Hematopoietic multipotent progenitor cell treated with erythropoietin and hydrocortisone succinate and interleukin-3 and kit ligand, for 15 days (in vitro differentiated cells): Measurements from ENCODE around the gene GID8.

ENCODE experiments used
- DNase-seq: peaks from one replicate; pipeline ENCODE4 v3.0.0-alpha.2; 2015; ENCODE audit warnings: low spot score

Gene GID8

DNA sequence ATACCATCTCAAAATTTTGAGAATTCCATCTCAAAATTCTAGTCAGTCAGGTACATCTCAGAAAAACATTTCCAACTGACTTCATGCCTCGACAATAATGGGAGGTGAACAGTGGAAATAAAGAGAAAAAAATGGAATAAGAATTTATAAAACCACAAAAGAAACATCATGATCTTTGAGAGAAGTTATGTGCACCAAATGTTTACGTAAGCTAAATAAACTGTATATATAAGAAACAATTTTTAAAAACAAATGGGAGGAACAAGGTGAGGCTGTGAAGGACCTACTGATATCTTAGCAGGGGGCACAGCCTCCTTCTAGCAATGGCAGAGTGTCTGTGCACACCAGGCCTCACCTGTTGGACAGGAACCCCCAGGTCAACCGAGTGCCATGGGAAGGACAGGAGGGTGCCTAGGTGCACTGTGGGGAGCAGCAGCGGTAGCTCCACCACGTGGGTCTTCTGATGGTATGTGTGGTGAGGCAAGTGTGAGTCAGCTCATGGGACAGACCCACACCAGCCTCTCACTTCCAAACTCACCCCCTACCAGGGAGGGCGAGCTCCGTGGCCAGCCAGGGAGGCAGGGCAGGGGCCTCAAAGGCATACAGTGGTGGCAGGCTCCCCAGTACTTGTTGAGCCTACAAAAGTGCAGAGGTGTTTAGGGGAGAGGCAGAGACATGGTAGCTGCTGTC lies 34.9 kb upstream of the GID8 start:
- no peak for DNase-seq

DNA sequence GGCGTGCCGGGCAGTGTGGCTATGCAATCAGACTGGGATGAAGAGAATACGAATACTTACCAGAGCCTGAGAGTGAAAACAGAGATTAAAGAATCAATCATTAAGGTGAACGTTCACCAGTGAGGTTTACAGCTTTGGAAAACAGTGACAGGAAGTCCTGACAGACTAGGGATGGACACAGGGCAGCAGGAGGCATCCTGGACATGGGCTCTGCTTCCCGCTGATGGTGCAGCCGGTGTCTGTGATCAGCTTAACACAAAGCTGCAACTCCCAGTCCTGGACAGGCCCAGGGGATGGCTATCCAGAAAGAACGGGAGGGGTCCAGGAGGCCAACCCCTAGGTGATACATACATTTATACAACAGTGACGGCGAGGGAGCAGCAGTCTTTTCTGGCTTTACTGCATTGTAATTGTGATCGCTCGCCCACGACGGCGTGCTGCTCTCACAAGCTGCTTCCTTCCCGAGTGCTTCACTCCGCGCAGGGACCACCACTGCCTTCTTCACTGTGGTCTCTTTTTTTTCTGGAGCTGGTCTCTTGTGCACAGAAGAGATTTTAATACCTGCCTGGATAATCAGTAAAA lies 32.3 kb upstream of the GID8 start:
- DNase-seq = no peak

GRCh38 chr20:62906209-62906608 lies 31.7 kb upstream of the GID8 start:
- DNase-seq = no peak

GRCh38 chr20:62906647-62907375 lies 31.1 kb upstream of the GID8 start:
- DNase-seq = no peak

DNA sequence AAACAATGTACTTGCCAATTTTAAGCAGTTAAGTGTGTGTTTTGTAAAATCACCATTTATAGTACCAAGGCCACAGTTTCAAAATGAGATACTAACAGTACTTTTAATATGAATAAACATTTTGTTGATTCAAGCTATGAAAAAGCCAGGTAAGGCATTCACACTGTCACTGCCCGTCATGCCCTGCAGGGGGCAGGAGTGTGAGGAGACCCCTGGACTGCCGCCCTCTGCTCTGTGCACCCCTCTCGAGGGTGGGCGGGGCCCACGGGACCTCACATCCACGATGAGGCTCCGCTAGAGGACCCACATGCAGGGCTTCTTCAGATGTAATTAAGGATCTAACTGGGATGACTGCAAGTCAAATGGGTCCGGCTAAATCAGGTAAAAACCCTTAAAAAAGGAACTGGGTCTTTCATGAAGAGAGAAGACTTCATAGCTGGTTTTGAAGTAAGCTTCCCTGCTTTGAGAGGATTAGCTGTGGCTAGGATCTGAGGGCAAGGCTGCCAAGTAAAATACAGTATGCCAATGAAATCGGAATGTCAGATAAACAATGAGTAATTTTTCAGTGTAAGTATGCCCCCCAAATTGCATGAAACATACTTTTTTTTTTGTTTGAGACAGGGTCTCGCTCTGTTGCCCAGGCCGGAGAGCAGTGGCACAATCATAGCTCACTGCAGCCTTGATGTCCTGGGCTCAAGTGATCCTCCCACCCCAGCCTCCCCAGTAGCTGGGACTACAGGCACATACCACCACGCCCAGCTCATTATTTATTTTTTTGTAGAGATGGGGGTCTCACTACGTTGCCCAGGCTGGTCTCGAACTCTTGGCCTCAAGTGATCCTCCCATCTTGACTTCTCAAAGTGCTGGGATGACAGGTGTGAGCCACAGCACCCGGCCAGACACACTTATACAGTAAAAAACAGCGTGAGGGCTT lies 30.3 kb upstream of the GID8 start:
- DNase-seq = no peak

GRCh38 chr20:62908971-62909791 lies 28.8 kb upstream of the GID8 start:
- no peak for DNase-seq

GRCh38 chr20:62910217-62910766 lies 27.7 kb upstream of the GID8 start:
- DNase-seq = no peak

- no peak for DNase-seq
Measured at GRCh38 chr20:62910777-62911497, 27.0 kb upstream of the GID8 start.

DNA sequence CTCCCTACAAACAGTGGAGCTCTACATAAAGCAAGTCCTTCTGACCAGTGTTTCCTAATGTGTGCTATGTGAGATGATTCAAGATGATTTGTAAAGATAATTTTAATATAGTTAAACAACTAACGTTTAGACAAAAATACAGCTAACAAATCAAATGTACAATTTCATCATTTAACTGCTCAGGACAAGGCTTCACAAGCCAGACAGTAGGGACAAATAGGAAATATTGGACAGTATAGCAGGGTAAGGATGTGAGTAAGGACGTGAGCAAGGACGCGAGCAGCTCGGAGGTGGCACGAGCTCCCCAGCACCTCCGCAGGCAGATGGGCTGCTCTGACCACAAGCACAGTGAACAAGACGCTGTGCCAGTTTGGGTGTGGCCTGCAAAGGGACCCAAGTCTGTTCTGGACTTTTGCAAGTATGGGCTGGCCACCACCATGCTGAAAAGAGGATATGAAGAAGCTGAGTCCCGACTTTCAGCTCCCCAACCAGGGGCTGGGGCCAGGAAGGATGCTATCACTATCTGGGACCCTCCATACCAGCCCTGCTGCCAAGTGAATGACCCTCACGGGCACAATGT lies 26.2 kb upstream of the GID8 start:
- no peak for DNase-seq

- no peak for DNase-seq
Measured at GRCh38 chr20:62913043-62913630, 24.8 kb upstream of the GID8 start.

DNA sequence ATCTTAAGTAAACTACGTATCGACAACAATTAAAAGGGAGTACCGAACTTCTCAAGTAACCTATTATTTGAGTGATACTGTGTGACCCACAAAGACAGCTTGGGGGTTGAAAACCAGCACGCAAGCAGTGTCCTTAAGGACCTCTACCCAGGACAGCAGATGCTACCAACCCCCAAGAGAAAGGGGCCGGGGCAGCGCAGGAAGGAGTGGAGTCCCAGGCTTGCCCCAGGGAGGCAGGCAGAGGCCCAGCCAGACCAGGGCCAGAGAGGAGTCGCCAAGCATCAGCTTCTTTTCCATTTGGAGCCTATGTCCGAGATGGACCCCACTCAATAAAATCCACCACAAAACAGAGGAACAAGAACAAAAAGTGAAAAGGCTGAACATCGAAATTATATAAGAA lies 23.5 kb upstream of the GID8 start:
- no peak for DNase-seq

- DNase-seq = no peak
Measured at GRCh38 chr20:62914970-62915457, 22.9 kb upstream of the GID8 start.

- no peak for DNase-seq
Measured at GRCh38 chr20:62916703-62917476, 21.1 kb upstream of the GID8 start.

DNA sequence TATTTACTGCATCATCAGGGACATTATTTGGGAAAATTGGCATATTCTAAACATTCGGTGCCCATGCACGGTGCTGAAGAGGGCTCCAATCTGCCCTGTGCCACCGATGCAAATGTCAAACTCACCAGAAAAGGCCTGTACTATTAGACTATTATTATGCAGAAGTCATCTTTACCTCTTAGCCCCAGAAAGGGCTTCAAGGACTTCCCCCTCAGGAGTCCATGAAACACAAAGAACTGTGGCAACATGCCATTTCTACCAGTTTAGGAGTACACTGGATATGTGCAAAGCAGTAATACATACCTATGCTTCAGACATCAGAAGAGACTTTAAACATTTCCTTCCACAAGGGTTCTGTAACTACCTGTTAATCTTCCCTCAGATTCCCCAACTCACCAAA lies 20.2 kb upstream of the GID8 start:
- no peak for DNase-seq

GRCh38 chr20:62918147-62918546 lies 19.8 kb upstream of the GID8 start:
- no peak for DNase-seq

GRCh38 chr20:62918831-62919230 lies 19.1 kb upstream of the GID8 start:
- DNase-seq = no peak

GRCh38 chr20:62920039-62920645 lies 17.8 kb upstream of the GID8 start:
- no peak for DNase-seq

- peak; percentile 70 for DNase-seq
Measured at GRCh38 chr20:62921119-62921687, 16.7 kb upstream of the GID8 start.
